ENCODE results near the gene TNFAIP8L3. TPM values are rescaled to one million over a fixed set of nuclear protein-coding genes. Genes with fewer than 3 reads are reported as not detected.

TNFAIP8L3 gene
- total RNA-seq, 1 donor from 2014 or later, result not detected

GRCh38 chr15:51054535-51054934 lies 40.2 kb downstream of the TNFAIP8L3 start:
- Mint-ChIP-seq H3K27ac (no peak overlapping the region), H3K4me3 (no peak overlapping the region), H3K9me3 (no peaks in the 10 kb centered on the region), H3K4me1 (peaks cover 10% of the 10 kb centered on the region), H3K27me3 (ENCODE audit: insufficient read depth, low read depth) (peaks cover 7% of the 10 kb centered on the region), H3K36me3 (no peaks in the 10 kb centered on the region)
- H3K27ac ChIP-seq, result no peak overlapping the region
- H3K9me3 ChIP-seq (ENCODE audit: low read depth), result no peaks in the 10 kb centered on the region
- H2AFZ ChIP-seq (replicated peaks), result no peak overlapping the region
- no peak overlapping the region for H3K9ac ChIP-seq
- H3F3A ChIP-seq (ENCODE audit: low read depth), result no peaks in the 10 kb centered on the region
- no peak for DNase-seq (ENCODE audit: low spot score)
- no peak overlapping the region for H3K4me2 ChIP-seq
- no peaks in the 10 kb centered on the region for H3K27me3 ChIP-seq
- no peaks in the 10 kb centered on the region for H4K20me1 ChIP-seq (ENCODE audit: low read depth)
- H3K79me2 ChIP-seq (ENCODE audit: low read depth), result no peaks in the 10 kb centered on the region
- H3K36me3 ChIP-seq, result no peaks in the 10 kb centered on the region
- peaks cover 4% of the 10 kb centered on the region for H3K4me1 ChIP-seq
- no peak overlapping the region for H3K4me3 ChIP-seq
- TF ChIP-seq CTCF (IDR thresholded peaks at IDR 0.05) (no peak), EZH2phosphoT487 (IDR thresholded peaks at IDR 0.05) (no peak), EZH2 (IDR thresholded peaks at IDR 0.05) (no peak)

GRCh38 chr15:51053571-51053970 lies 41.1 kb downstream of the TNFAIP8L3 start:
- Histone ChIP-seq H4K20me1 (ENCODE audit: low read depth) (no peaks in the 10 kb centered on the region), H3K9me3 (ENCODE audit: low read depth) (no peaks in the 10 kb centered on the region), H3K4me3 (no peak overlapping the region), H2AFZ (replicated peaks) (no peak overlapping the region), H3K79me2 (ENCODE audit: low read depth) (no peaks in the 10 kb centered on the region), H3F3A (ENCODE audit: low read depth) (no peaks in the 10 kb centered on the region), H3K4me2 (no peak overlapping the region), H3K36me3 (no peaks in the 10 kb centered on the region), H3K4me1 (peaks cover 4% of the 10 kb centered on the region), H3K27ac (no peak overlapping the region), H3K27me3 (no peaks in the 10 kb centered on the region), H3K9ac (no peak overlapping the region)
- H3K4me3 Mint-ChIP-seq, result no peak overlapping the region
- TF ChIP-seq EZH2 (IDR thresholded peaks at IDR 0.05) (no peak), CTCF (IDR thresholded peaks at IDR 0.05) (no peak), EZH2phosphoT487 (IDR thresholded peaks at IDR 0.05) (no peak)
- no peaks in the 10 kb centered on the region for H3K36me3 Mint-ChIP-seq
- H3K9me3 Mint-ChIP-seq, result no peaks in the 10 kb centered on the region
- peak overlapping the region; percentile 35 for H3K27ac Mint-ChIP-seq
- H3K27me3 Mint-ChIP-seq (ENCODE audit: insufficient read depth, low read depth), result peaks cover 7% of the 10 kb centered on the region
- no peak for DNase-seq (ENCODE audit: low spot score)
- H3K4me1 Mint-ChIP-seq, result peaks cover 13% of the 10 kb centered on the region

GRCh38 chr15:51051776-51052175 lies 42.9 kb downstream of the TNFAIP8L3 start:
- H3K9me3 ChIP-seq (ENCODE audit: low read depth), result no peaks in the 10 kb centered on the region
- H3K4me3 ChIP-seq, result no peak overlapping the region
- Mint-ChIP-seq H3K9me3 (no peaks in the 10 kb centered on the region), H3K36me3 (no peaks in the 10 kb centered on the region), H3K4me1 (peaks cover 16% of the 10 kb centered on the region), H3K27ac (no peak overlapping the region), H3K27me3 (ENCODE audit: insufficient read depth, low read depth) (peaks cover 7% of the 10 kb centered on the region), H3K4me3 (no peak overlapping the region)
- no peaks in the 10 kb centered on the region for H3K79me2 ChIP-seq (ENCODE audit: low read depth)
- H3K4me2 ChIP-seq, result no peak overlapping the region
- DNase-seq (ENCODE audit: low spot score), result no peak
- no peaks in the 10 kb centered on the region for H3F3A ChIP-seq (ENCODE audit: low read depth)
- H3K27me3 ChIP-seq, result no peaks in the 10 kb centered on the region
- H3K4me1 ChIP-seq, result peaks cover 9% of the 10 kb centered on the region
- H2AFZ ChIP-seq (replicated peaks), result no peak overlapping the region
- no peak overlapping the region for H3K27ac ChIP-seq
- H3K36me3 ChIP-seq, result no peaks in the 10 kb centered on the region
- TF ChIP-seq EZH2phosphoT487 (IDR thresholded peaks at IDR 0.05), result no peak
- no peak for TF ChIP-seq CTCF (IDR thresholded peaks at IDR 0.05)
- no peak for TF ChIP-seq EZH2 (IDR thresholded peaks at IDR 0.05)
- no peak overlapping the region for H3K9ac ChIP-seq
- H4K20me1 ChIP-seq (ENCODE audit: low read depth), result no peaks in the 10 kb centered on the region

Measured in neural progenitor cell (in vitro differentiated cells).